GM10847 (cell line): ENCODE results near the gene EN2.

Experiments used
- POLR2A ChIP-seq: IDR thresholded peaks from 2 replicates; pipeline ENCODE4 v1.6.1; 2011; ENCODE audit not compliant: insufficient read length; ENCODE audit errors: extremely low read depth

EN2 gene

GRCh38 chr7:155439311-155440017 lies 18.5 kb upstream of the EN2 start:
- no peak for TF ChIP-seq POLR2A

GRCh38 chr7:155440018-155440410 lies 17.9 kb upstream of the EN2 start:
- TF ChIP-seq POLR2A: no peak

DNA sequence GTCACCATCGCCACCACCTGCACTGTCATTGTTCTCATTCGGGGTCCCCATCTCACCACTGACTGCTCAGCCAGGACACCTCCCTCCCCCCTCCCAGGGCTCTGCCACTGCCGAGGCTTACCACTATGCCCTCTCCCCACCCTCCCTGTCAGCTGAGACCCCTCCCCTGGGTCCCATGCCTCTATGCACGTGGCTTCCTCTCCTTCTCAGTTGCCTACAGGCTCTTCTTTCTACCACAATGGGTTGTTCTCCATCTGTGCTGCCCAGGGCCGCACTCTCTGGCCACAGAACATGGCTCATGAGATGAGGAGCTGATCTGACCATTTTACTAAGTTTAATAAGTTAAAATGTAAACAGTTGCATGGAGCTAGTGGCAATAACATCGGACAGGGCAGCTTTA lies 16.1 kb upstream of the EN2 start:
- TF ChIP-seq POLR2A: no peak

DNA sequence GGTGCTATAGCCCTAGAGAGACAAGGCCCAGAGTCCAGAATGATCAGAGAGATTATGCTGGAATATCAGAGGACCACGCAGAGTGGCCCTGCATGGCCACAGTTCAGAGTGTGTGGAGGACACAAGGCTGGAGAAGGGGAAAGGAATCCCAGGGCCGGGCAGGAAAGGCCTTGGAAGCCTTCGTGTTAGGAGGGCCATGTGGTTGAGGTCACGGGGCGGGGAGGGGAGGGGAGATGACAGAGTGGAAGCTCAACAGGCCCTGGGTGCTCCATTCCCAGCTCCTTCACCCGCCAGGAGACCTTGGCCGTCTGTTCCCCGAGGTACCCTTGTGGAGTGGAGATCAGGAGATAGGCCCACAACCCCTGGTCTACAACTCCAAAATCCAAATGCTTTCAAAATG lies 13.2 kb upstream of the EN2 start:
- TF ChIP-seq POLR2A: no peak

GRCh38 chr7:155447603-155448002 lies 10.3 kb upstream of the EN2 start:
- TF ChIP-seq POLR2A: no peak

GRCh38 chr7:155448632-155449007 lies 9.3 kb upstream of the EN2 start:
- TF ChIP-seq POLR2A: no peak

DNA sequence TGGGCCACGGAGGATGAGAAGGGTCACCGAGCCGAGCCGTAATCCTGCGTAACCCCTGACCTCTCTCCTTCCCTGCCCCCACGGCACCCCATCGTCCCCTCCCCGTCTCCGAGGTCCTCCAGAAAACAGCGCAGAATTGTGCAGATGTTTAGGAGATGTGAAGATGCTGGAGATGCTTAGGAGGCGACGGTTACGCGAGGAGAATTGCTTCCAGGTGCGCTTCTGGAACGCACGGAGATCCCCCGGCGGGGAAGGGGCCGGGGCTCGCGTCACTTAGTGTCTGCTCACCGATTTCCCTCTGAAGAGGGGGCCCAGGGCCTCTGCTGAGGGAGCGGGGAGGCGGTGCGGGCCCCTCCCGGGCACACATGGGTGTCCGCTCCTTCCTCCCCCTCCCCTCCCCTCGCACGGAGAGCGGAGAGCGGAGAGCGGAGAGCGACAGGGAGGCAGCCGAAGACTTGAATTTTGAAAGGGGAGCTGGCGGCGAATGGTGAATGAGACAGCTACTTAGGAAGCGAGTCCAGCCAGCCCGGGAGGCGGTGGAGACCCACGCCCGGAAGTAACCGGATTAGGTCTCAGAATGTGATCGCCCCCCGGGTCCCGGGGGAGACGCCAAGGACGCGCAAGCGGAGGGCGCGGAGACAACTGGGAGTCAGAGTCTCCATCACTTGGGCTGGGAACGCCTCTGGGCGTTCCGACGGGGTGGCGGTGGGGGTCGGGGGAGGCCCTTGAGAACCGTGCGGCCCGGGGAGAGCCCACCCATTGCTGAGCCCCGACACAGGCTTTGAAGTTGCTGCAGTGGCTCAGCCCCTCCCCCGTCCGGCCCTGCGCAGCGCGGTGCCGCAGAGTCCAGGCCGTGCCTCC lies 8.7 kb upstream of the EN2 start:
- no peak for TF ChIP-seq POLR2A

GRCh38 chr7:155449869-155450557 lies 7.9 kb upstream of the EN2 start:
- TF ChIP-seq POLR2A: no peak

DNA sequence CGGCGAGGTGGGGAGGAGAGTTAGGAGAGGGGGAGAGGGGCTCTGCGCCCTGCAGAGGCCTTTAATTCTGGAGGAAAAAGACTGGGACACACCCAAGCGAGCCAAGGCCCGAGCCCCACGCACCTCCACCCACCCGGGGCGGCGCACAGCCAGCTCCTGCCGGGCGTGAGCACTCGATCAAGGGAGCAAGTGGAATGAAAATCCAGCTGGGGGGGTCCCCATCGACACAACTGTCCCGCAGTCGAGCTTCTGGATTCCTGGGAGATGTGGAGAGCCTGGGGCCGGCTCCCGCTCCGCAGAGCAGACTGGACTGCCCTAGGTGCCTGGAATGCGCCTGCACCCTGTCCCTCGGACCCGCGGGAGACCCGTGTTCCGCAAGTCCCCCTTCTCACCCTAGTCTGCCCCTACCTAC lies 7.4 kb upstream of the EN2 start:
- no peak for TF ChIP-seq POLR2A

- TF ChIP-seq POLR2A: no peak
These were observed 6.7 kb upstream of the EN2 start for GRCh38 chr7:155450970-155451801.

GRCh38 chr7:155451840-155452239 lies 6.1 kb upstream of the EN2 start:
- TF ChIP-seq POLR2A: no peak

- TF ChIP-seq POLR2A: no peak
These were observed 5.2 kb upstream of the EN2 start for GRCh38 chr7:155452505-155453295.

- TF ChIP-seq POLR2A: no peak
These were observed 4.4 kb upstream of the EN2 start for GRCh38 chr7:155453296-155454182.
